Measurements from ENCODE around the gene SPIRE2. TPM values are rescaled to one million over a fixed set of nuclear protein-coding genes. Genes with fewer than 3 reads are reported as not detected.
A peak's percentile ranks its signal among the peaks of the same experiment; 100 is the strongest.

Gene SPIRE2
- total and polyA plus RNA-seq, 2 of the 13 experiments (the other 11 are each of a cell fraction or from before 2014, with no cell fraction given) = 13.3 to 37.5 TPM

DNA sequence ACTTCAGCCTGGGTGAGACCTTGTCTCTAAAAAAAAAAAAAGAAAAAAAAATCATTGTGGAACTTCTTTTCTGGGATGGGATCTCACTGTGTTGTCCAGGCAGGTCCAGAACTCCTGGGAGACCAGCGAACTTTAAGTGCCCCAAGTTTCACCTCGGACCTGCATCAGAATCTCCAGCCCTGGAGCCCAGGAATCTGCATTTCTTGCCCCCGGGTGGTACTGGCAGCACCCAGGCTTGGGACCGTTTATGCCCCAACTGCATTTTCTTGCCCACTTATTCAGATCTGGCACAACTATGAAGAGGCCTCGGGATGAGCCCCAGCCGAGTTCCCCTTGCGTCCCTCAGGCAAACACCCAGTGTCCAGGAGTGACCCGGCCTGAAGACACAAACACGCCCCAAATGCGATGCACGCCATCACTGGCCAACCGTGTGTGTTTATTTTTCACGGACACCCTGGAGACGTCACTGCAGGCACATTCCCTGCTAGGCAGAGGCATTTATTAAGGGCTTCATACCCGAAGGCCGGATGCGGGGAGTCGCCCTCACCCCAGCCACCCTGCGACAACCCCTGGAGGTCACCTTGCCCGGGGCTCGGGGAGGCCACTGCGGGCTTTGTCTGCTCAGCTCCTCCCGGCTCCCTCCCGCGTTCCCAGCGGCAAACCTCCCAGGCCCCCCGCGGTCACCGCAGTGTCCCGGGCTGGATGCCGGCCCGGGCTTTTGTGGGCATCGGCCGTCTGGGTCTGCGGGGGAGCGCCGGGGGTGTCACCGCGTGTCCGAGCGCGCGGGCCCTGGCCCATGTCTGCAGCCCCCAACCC, 684 bp upstream of the SPIRE2 start (continued):
- TF ChIP-seq ZFP82 (CRISPR knock-in tag; IDR thresholded peaks at IDR 0.05; ENCODE audit: borderline replicate concordance) = 0 out of 2 replicates have a peak, but pooled peaks have one; percentile 71
- peak; percentile 71 for TF ChIP-seq MYC (CRISPR knock-in tag; IDR thresholded peaks at IDR 0.05; ENCODE audit: borderline replicate concordance)
- TF ChIP-seq KDM2A (CRISPR knock-in tag; IDR thresholded peaks at IDR 0.05; ENCODE audit: borderline replicate concordance, low read depth) = peak; percentile 86
- TF ChIP-seq, protein P1, sequence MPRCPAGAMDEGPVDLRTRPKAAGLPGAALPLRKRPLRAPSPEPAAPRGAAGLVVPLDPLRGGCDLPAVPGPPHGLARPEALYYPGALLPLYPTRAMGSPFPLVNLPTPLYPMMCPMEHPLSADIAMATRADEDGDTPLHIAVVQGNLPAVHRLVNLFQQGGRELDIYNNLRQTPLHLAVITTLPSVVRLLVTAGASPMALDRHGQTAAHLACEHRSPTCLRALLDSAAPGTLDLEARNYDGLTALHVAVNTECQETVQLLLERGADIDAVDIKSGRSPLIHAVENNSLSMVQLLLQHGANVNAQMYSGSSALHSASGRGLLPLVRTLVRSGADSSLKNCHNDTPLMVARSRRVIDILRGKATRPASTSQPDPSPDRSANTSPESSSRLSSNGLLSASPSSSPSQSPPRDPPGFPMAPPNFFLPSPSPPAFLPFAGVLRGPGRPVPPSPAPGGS (CRISPR knock-in tag; IDR thresholded peaks at IDR 0.05) = no peak
- TF ChIP-seq ZNF121 (CRISPR knock-in tag; IDR thresholded peaks at IDR 0.05) = peak; percentile 99
- no peak for TF ChIP-seq NCOA1 (CRISPR knock-in tag; IDR thresholded peaks at IDR 0.05)
- no peak for TF ChIP-seq ZNF264 (CRISPR knock-in tag; IDR thresholded peaks at IDR 0.05)
- peak; percentile 92 for TF ChIP-seq HNRNPK (IDR thresholded peaks at IDR 0.05; ENCODE audit: low read depth, low read length, poor library complexity, severe bottlenecking)
- no peak for TF ChIP-seq MAFK (conservative IDR thresholded peaks at IDR 0.05 in 1 of 2, IDR thresholded peaks at IDR 0.05 in 1 of 2; ENCODE audit: low read length in 2 of 2)
- TF ChIP-seq CCDC6 (CRISPR knock-in tag; IDR thresholded peaks at IDR 0.05) = no peak
- 0 out of 2 replicates have a peak, but pooled peaks have one; percentile 12 for TF ChIP-seq GATA4 (IDR thresholded peaks at IDR 0.05; ENCODE audit: borderline replicate concordance, low read depth)
- TF ChIP-seq ZFY (CRISPR knock-in tag; IDR thresholded peaks at IDR 0.05) = no peak; the same call in 1 of the 2 replicates
- no peak for TF ChIP-seq ZNF326 (CRISPR knock-in tag; IDR thresholded peaks at IDR 0.05; ENCODE audit: borderline replicate concordance)
- no peak; the same call in 1 of the 2 replicates for TF ChIP-seq GATAD1 (CRISPR knock-in tag; IDR thresholded peaks at IDR 0.05)
- TF ChIP-seq, protein P2, sequence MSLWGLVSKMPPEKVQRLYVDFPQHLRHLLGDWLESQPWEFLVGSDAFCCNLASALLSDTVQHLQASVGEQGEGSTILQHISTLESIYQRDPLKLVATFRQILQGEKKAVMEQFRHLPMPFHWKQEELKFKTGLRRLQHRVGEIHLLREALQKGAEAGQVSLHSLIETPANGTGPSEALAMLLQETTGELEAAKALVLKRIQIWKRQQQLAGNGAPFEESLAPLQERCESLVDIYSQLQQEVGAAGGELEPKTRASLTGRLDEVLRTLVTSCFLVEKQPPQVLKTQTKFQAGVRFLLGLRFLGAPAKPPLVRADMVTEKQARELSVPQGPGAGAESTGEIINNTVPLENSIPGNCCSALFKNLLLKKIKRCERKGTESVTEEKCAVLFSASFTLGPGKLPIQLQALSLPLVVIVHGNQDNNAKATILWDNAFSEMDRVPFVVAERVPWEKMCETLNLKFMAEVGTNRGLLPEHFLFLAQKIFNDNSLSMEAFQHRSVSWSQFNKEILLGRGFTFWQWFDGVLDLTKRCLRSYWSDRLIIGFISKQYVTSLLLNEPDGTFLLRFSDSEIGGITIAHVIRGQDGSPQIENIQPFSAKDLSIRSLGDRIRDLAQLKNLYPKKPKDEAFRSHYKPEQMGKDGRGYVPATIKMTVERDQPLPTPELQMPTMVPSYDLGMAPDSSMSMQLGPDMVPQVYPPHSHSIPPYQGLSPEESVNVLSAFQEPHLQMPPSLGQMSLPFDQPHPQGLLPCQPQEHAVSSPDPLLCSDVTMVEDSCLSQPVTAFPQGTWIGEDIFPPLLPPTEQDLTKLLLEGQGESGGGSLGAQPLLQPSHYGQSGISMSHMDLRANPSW (CRISPR knock-in tag; IDR thresholded peaks at IDR 0.05; ENCODE audit: borderline replicate concordance) = no peak
- TF ChIP-seq, protein P3, sequence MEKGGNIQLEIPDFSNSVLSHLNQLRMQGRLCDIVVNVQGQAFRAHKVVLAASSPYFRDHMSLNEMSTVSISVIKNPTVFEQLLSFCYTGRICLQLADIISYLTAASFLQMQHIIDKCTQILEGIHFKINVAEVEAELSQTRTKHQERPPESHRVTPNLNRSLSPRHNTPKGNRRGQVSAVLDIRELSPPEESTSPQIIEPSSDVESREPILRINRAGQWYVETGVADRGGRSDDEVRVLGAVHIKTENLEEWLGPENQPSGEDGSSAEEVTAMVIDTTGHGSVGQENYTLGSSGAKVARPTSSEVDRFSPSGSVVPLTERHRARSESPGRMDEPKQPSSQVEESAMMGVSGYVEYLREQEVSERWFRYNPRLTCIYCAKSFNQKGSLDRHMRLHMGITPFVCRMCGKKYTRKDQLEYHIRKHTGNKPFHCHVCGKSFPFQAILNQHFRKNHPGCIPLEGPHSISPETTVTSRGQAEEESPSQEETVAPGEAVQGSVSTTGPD (CRISPR knock-in tag; IDR thresholded peaks at IDR 0.05) = no peak
- no peak for TF ChIP-seq ZNF678 (CRISPR knock-in tag; IDR thresholded peaks at IDR 0.05)
- TF ChIP-seq, protein P4, sequence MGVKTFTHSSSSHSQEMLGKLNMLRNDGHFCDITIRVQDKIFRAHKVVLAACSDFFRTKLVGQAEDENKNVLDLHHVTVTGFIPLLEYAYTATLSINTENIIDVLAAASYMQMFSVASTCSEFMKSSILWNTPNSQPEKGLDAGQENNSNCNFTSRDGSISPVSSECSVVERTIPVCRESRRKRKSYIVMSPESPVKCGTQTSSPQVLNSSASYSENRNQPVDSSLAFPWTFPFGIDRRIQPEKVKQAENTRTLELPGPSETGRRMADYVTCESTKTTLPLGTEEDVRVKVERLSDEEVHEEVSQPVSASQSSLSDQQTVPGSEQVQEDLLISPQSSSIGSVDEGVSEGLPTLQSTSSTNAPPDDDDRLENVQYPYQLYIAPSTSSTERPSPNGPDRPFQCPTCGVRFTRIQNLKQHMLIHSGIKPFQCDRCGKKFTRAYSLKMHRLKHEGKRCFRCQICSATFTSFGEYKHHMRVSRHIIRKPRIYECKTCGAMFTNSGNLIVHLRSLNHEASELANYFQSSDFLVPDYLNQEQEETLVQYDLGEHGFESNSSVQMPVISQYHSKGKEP (CRISPR knock-in tag; IDR thresholded peaks at IDR 0.05) = no peak
- TF ChIP-seq, protein P5, sequence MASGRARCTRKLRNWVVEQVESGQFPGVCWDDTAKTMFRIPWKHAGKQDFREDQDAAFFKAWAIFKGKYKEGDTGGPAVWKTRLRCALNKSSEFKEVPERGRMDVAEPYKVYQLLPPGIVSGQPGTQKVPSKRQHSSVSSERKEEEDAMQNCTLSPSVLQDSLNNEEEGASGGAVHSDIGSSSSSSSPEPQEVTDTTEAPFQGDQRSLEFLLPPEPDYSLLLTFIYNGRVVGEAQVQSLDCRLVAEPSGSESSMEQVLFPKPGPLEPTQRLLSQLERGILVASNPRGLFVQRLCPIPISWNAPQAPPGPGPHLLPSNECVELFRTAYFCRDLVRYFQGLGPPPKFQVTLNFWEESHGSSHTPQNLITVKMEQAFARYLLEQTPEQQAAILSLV (CRISPR knock-in tag; IDR thresholded peaks at IDR 0.05; ENCODE audit: borderline replicate concordance) = no peak; the same call in 1 of the 2 replicates
- TF ChIP-seq TEAD3 (CRISPR knock-in tag; optimal IDR thresholded peaks at IDR 0.05; ENCODE audit: borderline replicate concordance) = peak; percentile 73
- no peak for TF ChIP-seq ZNF775 (CRISPR knock-in tag; IDR thresholded peaks at IDR 0.05; ENCODE audit: borderline replicate concordance)

Measured in HepG2 (cell line).